H9 (cell line): ENCODE data around the gene BSX. TPM values are rescaled to one million over a fixed set of nuclear protein-coding genes. Genes with fewer than 3 reads are reported as not detected.
A peak's percentile ranks its signal among the peaks of the same experiment; 100 is the strongest.

ENCODE experiments used
- DNase-seq: peaks from one replicate; pipeline ENCODE4 v3.0.0-alpha.2; 2017
- H2AFZ ChIP-seq: one replicate; pipeline ENCODE4 v1.6.1; 2013; ENCODE audit warnings: mild to moderate bottlenecking, low read length, control low read depth, moderate library complexity
- H2AK5ac ChIP-seq: 2 replicates; pipeline ENCODE4 v1.6.1; 2013; ENCODE audit warnings: low read length, control low read depth, mixed read lengths; ENCODE audit not compliant: insufficient read length
- H2BK120ac ChIP-seq: one replicate; pipeline ENCODE4 v1.6.1; 2013; ENCODE audit warnings: low read depth, mild to moderate bottlenecking, low read length, control low read depth, inconsistent platforms; ENCODE audit not compliant: poor library complexity, severe bottlenecking
- H2BK12ac ChIP-seq: 2 replicates; pipeline ENCODE4 v1.6.1; 2013; ENCODE audit warnings: low read length, control low read depth, mixed read lengths, low read depth; ENCODE audit not compliant: insufficient read length
- H2BK15ac ChIP-seq: 2 replicates; pipeline ENCODE4 v1.6.1; 2013; ENCODE audit warnings: low read depth, low read length, control low read depth
- H2BK20ac ChIP-seq: one replicate; pipeline ENCODE4 v1.6.1; 2013; ENCODE audit warnings: low read depth, mild to moderate bottlenecking, low read length, control low read depth, inconsistent platforms; ENCODE audit not compliant: poor library complexity, severe bottlenecking
- H2BK5ac ChIP-seq: 2 replicates; pipeline ENCODE4 v1.6.1; 2013; ENCODE audit warnings: low read length, control low read depth, mixed read lengths; ENCODE audit not compliant: insufficient read length
- H3K14ac ChIP-seq: 2 replicates; pipeline ENCODE4 v1.6.1; 2013; ENCODE audit warnings: low read length, control low read depth; ENCODE audit not compliant: insufficient read depth
- H3K18ac ChIP-seq: 2 replicates; pipeline ENCODE4 v1.6.1; 2013; ENCODE audit warnings: low read depth, mild to moderate bottlenecking, mixed read lengths, low read length, control low read depth; ENCODE audit not compliant: insufficient read length
- H3K23ac ChIP-seq: 2 replicates; pipeline ENCODE4 v1.6.1; 2013; ENCODE audit warnings: low read length, control low read depth, mixed read lengths, low read depth; ENCODE audit not compliant: insufficient read length
- H3K23me2 ChIP-seq: 2 replicates; pipeline ENCODE4 v1.6.1; 2013; ENCODE audit warnings: low read depth, mild to moderate bottlenecking, mixed read lengths, low read length, control low read depth; ENCODE audit not compliant: insufficient read length, poor library complexity, severe bottlenecking
- H3K27ac ChIP-seq: 2 replicates; pipeline ENCODE4 v1.5.1; 2013; ENCODE audit warnings: low read length, control low read depth, mixed read lengths, low read depth; ENCODE audit not compliant: insufficient read length
- H3K27me3 ChIP-seq: 2 replicates; pipeline ENCODE4 v1.6.1; 2013; ENCODE audit warnings: low read length, control low read depth, inconsistent platforms; ENCODE audit not compliant: insufficient read depth
- H3K4ac ChIP-seq: 2 replicates; pipeline ENCODE4 v1.6.1; 2013; ENCODE audit warnings: low read depth, mild to moderate bottlenecking, control low read depth, inconsistent platforms, low read length, moderate library complexity
- H3K4me1 ChIP-seq: 2 replicates; pipeline ENCODE4 v1.6.1; 2013; ENCODE audit warnings: low read length, control low read depth, inconsistent platforms; ENCODE audit not compliant: insufficient read depth
- H3K4me2 ChIP-seq: 2 replicates; pipeline ENCODE4 v1.6.1; 2013; ENCODE audit warnings: low read length, control low read depth, mixed read lengths; ENCODE audit not compliant: insufficient read length, insufficient read depth
- H3K56ac ChIP-seq: 2 replicates; pipeline ENCODE4 v1.6.1; 2013; ENCODE audit warnings: low read depth, mild to moderate bottlenecking, mixed read lengths, low read length, control low read depth; ENCODE audit not compliant: insufficient read length
- H3K79me1 ChIP-seq: 2 replicates; pipeline ENCODE4 v1.6.1; 2013; ENCODE audit warnings: low read depth, mild to moderate bottlenecking, moderate library complexity, low read length, control low read depth, inconsistent platforms; ENCODE audit not compliant: insufficient read depth, poor library complexity, severe bottlenecking
- H3K79me2 ChIP-seq: 2 replicates; pipeline ENCODE4 v1.6.1; 2013; ENCODE audit warnings: low read length, control low read depth, inconsistent platforms; ENCODE audit not compliant: insufficient read depth
- H3K9ac ChIP-seq: 2 replicates; pipeline ENCODE4 v1.6.1; 2013; ENCODE audit warnings: low read length, control low read depth, mixed read lengths; ENCODE audit not compliant: insufficient read length; ENCODE audit errors: extremely low read depth
- H3K9me3 ChIP-seq: one replicate; pipeline ENCODE4 v1.6.1; 2013; ENCODE audit warnings: low read depth, low read length, inconsistent platforms; ENCODE audit not compliant: control insufficient read depth
- H3T11ph ChIP-seq: one replicate; pipeline ENCODE4 v1.6.1; 2013; ENCODE audit warnings: mild to moderate bottlenecking, low read length, control low read depth, inconsistent platforms
- H4K20me1 ChIP-seq: one replicate; pipeline ENCODE4 v1.6.1; 2013; ENCODE audit not compliant: control insufficient read depth, insufficient read length, insufficient read depth
- H4K5ac ChIP-seq: 2 replicates; pipeline ENCODE4 v1.6.1; 2013; ENCODE audit warnings: low read depth, mild to moderate bottlenecking, mixed read lengths, low read length, control low read depth; ENCODE audit not compliant: insufficient read length
- H4K8ac ChIP-seq: replicated peaks from 2 replicates; pipeline ENCODE4 v1.6.1; 2013; ENCODE audit warnings: low read length, control low read depth, mixed read lengths, low read depth; ENCODE audit not compliant: insufficient read length
- H4K91ac ChIP-seq: 2 replicates; pipeline ENCODE4 v1.6.1; 2013; ENCODE audit warnings: low read depth, mild to moderate bottlenecking, moderate library complexity, mixed read lengths, low read length, control low read depth; ENCODE audit not compliant: insufficient read length
- H3K27ac Mint-ChIP-seq, 3 experiments: 2 replicates in 2 of 3; 3 replicates in 1 of 3; pipeline ENCODE4 v1.8.0; 2020 to 2021; ENCODE audit warnings: mixed read lengths in 3 of 3, mild to moderate bottlenecking in 1 of 3, moderate library complexity in 1 of 3
- H3K27me3 Mint-ChIP-seq: 2 replicates; pipeline ENCODE4 v1.8.0; 2021; ENCODE audit warnings: low read depth, mild to moderate bottlenecking, moderate library complexity, mixed read lengths
- H3K36me3 Mint-ChIP-seq, 3 experiments: 2 replicates in 2 of 3; 3 replicates in 1 of 3; pipeline ENCODE4 v1.8.0; 2020 to 2021; ENCODE audit warnings: low read depth in 3 of 3, mixed read lengths in 3 of 3; ENCODE audit not compliant: insufficient read depth in 1 of 3
- H3K4me1 Mint-ChIP-seq, 2 experiments: 2 replicates each; pipeline ENCODE4 v1.8.0; 2020; ENCODE audit warnings: mixed read lengths in 2 of 2
- H3K4me3 Mint-ChIP-seq, 2 experiments: 2 replicates in 1 of 2; 3 replicates in 1 of 2; pipeline ENCODE4 v1.8.0; 2020 to 2021; ENCODE audit warnings: mild to moderate bottlenecking in 2 of 2, mixed read lengths in 2 of 2, moderate library complexity in 1 of 2
- H3K9me3 Mint-ChIP-seq, 2 experiments: 2 replicates in 1 of 2; 3 replicates in 1 of 2; pipeline ENCODE4 v1.8.0; 2020; ENCODE audit warnings: mild to moderate bottlenecking in 2 of 2, mixed read lengths in 2 of 2, moderate library complexity in 1 of 2
- CTCF ChIP-seq: fragments of 200-600 bp; sonication (generic); conservative IDR thresholded peaks from 3 replicates; pipeline ENCODE4 v1.8.0; 2021; ENCODE audit warnings: antibody characterized with exemption, mild to moderate bottlenecking
- WGBS: extraction: QIAGEN DNeasy Blood & Tissue Kit; methylation state at CpG from one replicate; pipeline ENCODE4 v1.1.7; 2013; ENCODE audit warnings: missing lambda C conversion rate, low lambda C conversion rate, mixed read lengths; ENCODE audit not compliant: insufficient read length; ENCODE audit errors: extremely low coverage; 5-methylcytosine and 5-hydroxymethylcytosine counted together
- long read RNA-seq: library from polyadenylated mRNA; unstranded; transcript quantifications from one replicate; pipeline ENCODE4 v2.0.0, GENCODE V29; 2020
- total RNA-seq: library from RNA; stranded (reverse); gene quantifications from 2 replicates; pipeline ENCODE4 v1.2.1, GENCODE V29; 2021

Gene BSX
- total RNA-seq = not detected in 2 replicates
- long read RNA-seq = 0 reads

- peak within 1 kb of the TSS; percentile 37 for H3K4me2 ChIP-seq
- H4K5ac ChIP-seq = no peak within 1 kb of the TSS
- H3K79me2 ChIP-seq = no peaks in the 10 kb centered on the region
- H3K14ac ChIP-seq = no peak within 1 kb of the TSS
- Mint-ChIP-seq H3K27me3 (peaks cover 99% of the 10 kb centered on the region), H3K4me3 (peak within 1 kb of the TSS in 1 of 2 experiments; percentile 12; a peak in 1 of 5 replicates), H3K4me1 (peaks cover 44 to 52% of the 10 kb centered on the region in 2 experiments), H3K27ac (no peak within 1 kb of the TSS), H3K9me3 (peaks cover 5 to 10% of the 10 kb centered on the region in 2 experiments), H3K36me3 (no peaks in the 10 kb centered on the region; a peak in 2 of 7 replicates)
- no peaks in the 10 kb centered on the region for H4K20me1 ChIP-seq
- no peak within 1 kb of the TSS for H2BK20ac ChIP-seq
- peak; percentile 96 for DNase-seq
- no peak within 1 kb of the TSS for H3T11ph ChIP-seq
- no peak within 1 kb of the TSS for H3K9ac ChIP-seq
- no CpG with 5 or more reads among the region's 35 CpGs for WGBS
- no peak within 1 kb of the TSS for H4K8ac ChIP-seq
- no peak within 1 kb of the TSS for H2BK120ac ChIP-seq
- H2BK5ac ChIP-seq = no peak within 1 kb of the TSS
- H3K18ac ChIP-seq = no peak within 1 kb of the TSS
- H3K4ac ChIP-seq = no peak within 1 kb of the TSS
- H2BK12ac ChIP-seq = no peak within 1 kb of the TSS
- H3K27ac ChIP-seq = no peak within 1 kb of the TSS
- no peak within 1 kb of the TSS for H2AFZ ChIP-seq
- no peak within 1 kb of the TSS for H3K23ac ChIP-seq
- H2AK5ac ChIP-seq = no peak within 1 kb of the TSS
- H3K4me1 ChIP-seq = no peaks in the 10 kb centered on the region; the same call in 1 of the 2 replicates
- no peak within 1 kb of the TSS for H2BK15ac ChIP-seq
- peaks cover 19% of the 10 kb centered on the region for H3K23me2 ChIP-seq
- H4K91ac ChIP-seq = no peak within 1 kb of the TSS
- no peaks in the 10 kb centered on the region for H3K9me3 ChIP-seq
- no peak within 1 kb of the TSS for H3K56ac ChIP-seq
- no peak for TF ChIP-seq CTCF
- no peaks in the 10 kb centered on the region for H3K79me1 ChIP-seq
- H3K27me3 ChIP-seq = peaks cover 73% of the 10 kb centered on the region
Observed at GRCh38 chr11:122981388-122982264, at the start of gene BSX. BSX (minus strand) TSS chr11:122981834; CDS start chr11:122981671, 163 bp downstream.
